NCI-H2196 (cell line): Measurements from ENCODE around the gene SFMBT2.

Experiments used
- DNase-seq: peaks from one replicate; lab custom pipeline; 2025; ENCODE audit not compliant: unreplicated experiment; lab: John Stamatoyannopoulos, UW

SFMBT2 gene

GRCh38 chr10:7370511-7370910 lies 40.3 kb downstream of the SFMBT2 start:
- no peak for DNase-seq

DNA sequence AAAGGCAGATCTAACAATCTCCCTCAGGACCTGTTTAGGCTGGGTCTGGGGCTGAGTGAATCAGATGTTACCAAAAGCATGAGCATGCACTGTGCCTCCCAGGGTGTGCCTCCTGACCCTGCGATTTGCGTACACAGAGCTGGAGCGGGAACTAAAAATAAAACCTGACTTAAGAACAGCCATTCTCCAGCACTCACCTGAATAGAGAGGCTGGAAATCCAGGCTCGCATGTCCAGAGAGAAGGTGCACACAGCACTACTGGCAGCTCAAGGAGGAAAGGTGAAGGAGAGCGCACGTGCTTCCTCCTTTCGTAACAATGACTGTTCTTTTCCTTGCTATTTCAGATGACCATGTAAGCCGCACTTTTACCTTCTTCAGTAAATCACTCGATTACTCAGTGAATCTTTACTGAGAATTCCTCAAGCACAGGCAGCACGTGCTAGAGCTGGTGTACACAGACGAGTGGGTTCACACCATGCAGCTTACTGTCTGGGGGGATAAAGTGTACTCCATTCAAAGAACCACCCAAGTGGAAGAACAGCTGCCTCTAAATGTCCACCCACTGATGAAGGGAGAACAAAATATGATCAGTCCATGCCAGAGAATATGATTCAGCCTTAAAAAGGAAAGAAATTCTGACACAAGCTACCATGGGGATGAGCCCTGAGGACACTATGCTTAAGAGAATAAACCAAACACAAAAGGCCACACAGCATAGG lies 45.6 kb downstream of the SFMBT2 start:
- no peak for DNase-seq

- DNase-seq: no peak
Observed at GRCh38 chr10:7364474-7364873, 46.4 kb downstream of the SFMBT2 start.

DNA sequence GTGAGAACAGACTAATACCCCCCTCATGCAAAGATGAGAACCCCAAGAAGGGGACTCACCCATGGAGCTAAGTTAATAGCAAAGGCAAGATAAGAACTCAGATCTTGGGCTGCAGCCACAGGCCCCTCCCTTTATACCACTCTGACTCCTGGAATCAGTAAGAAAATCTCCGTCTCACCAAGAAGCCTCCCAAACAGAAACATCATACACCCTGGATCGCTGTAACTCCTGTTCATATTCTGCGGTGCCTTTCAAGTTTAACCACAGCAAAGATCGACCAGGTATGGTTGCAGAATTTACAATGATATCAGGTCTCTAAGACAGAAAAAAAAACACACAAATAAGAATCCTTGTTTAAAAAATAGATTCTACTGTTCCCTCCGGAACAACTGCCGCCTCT lies 47.1 kb downstream of the SFMBT2 start:
- no peak for DNase-seq

DNA sequence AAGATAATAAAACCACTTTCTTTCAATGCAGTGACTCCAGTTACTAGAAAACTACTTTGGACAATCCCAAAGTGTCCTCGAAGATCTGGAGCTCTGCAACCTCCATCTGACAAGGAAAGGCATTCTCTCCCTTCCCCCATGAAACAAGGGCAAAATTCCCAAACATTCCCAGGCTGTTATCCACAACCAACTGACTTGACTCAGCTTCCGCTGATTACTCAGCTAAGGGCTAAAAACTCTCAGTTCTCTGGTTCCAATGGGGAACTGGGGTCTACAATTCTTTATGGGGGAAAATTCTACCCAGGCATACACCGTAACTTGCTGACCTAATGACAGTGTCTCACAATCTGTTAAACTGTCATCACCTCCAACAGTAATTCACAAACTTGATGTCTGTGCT lies 48.4 kb downstream of the SFMBT2 start:
- no peak for DNase-seq

- no peak for DNase-seq
Observed at GRCh38 chr10:7361316-7361715, 49.5 kb downstream of the SFMBT2 start.

DNA sequence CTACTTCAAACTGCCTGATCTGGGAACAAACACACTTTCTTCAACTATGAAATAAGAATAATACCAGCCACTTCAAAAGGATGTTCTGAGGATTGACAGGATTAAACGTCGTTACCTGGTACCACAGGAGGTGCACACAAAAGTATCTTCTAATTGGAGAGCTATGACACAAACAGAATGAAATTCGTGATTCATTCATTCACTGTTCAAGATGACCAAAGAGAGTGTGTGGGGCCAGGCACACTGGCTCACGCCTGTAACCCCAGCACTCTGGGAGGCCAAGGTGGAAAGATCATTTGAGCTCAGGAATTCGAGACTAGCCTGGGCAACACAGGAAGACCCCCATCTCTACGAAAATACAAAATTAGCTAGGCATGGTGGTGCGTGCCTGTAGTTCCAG lies 50.9 kb downstream of the SFMBT2 start:
- DNase-seq: no peak

DNA sequence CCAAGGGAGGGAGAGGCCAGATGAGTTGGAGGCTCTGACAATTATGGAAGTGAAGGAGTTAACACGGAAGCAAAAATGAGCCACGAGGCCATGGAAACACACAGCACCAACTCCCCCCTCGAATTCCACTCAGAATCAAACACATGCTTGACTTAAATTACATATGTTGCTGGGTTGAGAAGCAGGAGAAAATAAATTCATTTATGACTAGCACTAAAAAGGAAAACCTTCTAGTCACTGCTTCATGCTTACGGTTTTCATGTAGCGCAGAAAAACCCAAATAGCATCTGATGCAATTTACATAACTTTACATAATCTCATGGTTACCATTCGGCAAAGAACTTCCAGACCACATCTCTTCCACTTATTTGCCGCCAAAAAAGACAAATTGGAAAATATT lies 51.5 kb downstream of the SFMBT2 start:
- no peak for DNase-seq

DNA sequence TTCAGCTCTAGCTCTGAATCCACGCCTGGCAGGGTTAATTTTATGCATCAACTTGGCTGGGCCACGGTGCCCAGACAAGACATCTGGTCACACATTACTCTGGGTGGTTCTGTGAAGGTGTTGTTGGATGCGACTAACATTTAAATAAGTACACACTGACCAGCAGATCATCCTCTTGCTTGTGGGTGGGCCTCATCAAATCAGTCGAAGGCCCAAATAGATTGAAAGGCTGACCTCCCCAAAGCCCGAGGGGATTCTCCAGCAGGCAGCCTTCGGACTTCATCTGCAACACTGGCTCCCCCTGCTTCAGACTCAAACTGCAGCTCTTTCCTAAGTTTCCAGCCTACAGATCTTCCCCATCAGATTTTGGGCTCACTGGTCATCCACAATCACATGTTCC lies 53.6 kb downstream of the SFMBT2 start:
- no peak for DNase-seq

- no peak for DNase-seq
Observed at GRCh38 chr10:7354330-7355047, 56.3 kb downstream of the SFMBT2 start.

- no peak for DNase-seq
Observed at GRCh38 chr10:7351894-7352293, 58.9 kb downstream of the SFMBT2 start.

DNA sequence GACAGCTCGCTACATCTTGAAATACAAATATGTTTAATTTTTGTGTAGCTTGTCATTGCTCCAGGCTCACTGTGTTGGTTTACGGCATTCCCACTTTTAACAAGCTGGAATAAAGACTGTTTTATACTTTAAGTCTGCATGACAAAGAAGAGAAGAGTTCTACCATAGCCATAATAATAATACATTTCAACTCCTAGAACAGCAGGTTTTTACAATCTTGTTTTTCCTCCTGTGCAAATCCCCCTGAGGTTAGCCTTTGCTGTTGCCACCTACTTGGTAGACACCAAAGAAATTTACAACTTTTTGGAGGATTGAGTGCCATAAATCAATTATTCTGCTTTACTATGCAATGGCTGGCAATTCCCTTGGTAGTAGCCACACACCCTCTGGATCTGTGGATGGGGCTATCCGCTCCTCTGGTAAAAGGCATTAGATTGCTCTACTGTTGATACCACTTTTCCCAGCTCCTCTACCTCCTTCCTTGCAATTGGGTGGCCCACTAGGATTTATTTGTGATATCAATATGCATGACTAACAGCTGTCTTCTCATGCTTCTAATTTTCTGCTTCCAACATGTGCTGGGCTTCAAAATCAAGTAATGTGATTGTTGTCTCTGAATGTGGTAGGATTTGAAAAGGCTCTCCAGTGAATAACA lies 60.2 kb downstream of the SFMBT2 start:
- no peak for DNase-seq

DNA sequence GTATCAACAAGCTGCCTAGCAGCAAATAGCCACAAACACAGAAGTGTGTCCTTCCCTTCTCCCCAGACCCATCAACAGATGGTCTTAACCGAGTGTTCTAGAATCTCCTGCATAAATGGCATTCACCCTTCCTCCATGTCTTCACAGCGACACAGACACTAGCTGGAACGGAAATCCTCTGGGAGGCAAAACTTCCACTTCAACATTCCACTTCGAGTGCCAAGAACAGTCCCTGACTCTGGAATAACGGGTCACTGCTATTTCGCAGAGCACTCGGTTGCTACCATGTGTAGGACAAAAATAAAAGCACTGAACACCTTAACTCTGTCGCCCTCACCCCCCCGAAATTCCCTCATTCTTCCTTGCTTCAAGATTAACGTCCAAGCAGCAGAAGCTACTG lies 65.1 kb downstream of the SFMBT2 start:
- no peak for DNase-seq

- no peak for DNase-seq
Observed at GRCh38 chr10:7343040-7343439, 67.8 kb downstream of the SFMBT2 start.

- DNase-seq: no peak
Observed at GRCh38 chr10:7340179-7340874, 70.5 kb downstream of the SFMBT2 start.

GRCh38 chr10:7339510-7339909 lies 71.3 kb downstream of the SFMBT2 start:
- DNase-seq: no peak

GRCh38 chr10:7338469-7338868 lies 72.4 kb downstream of the SFMBT2 start:
- no peak for DNase-seq

- no peak for DNase-seq
Observed at GRCh38 chr10:7337431-7338171, 73.2 kb downstream of the SFMBT2 start.

- no peak for DNase-seq
Observed at GRCh38 chr10:7335977-7336376, 74.9 kb downstream of the SFMBT2 start.

- DNase-seq: no peak
Observed at GRCh38 chr10:7334642-7334964, 76.2 kb downstream of the SFMBT2 start.

DNA sequence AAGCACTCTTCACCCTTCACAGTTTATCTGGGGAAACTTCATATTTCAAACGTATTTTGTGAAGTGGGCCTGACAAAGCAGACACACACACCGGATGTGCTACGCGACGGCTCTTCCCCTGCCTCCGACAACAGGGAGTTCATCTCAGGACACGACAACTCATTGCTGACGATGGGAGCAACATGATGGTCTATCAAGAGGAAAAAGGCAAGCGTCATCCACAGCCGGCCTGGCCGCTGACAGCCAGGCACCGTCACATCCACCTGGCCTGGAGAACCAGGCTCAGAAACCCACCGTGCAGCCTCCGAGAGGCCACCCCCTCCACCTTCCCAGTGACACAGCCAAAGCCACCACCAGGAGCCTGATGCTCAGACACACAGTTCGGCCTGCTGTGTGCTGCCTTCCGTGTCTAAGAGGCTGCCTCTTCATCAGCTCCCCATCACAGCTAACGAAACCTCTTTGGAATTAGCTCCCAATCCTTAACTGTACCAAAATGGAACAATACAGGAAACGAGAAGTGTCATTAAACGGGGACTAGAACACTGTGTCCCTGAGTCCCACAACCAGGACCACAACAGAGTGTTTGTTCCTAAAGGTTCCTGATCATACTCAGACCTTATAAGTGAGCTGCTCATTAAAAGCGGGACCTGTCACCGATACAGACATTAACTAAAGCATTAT lies 76.7 kb downstream of the SFMBT2 start:
- no peak for DNase-seq
